HG03045 (cell line): Measurements from ENCODE around the gene PNMA8A.

Source experiments
- ATAC-seq: cut with Tn5 transposase; IDR thresholded peaks from one replicate; pipeline ENCODE4 v1.9.1; 2021; ENCODE audit warnings: mild to moderate bottlenecking, moderate library complexity; ENCODE audit not compliant: unreplicated experiment

PNMA8A gene

DNA sequence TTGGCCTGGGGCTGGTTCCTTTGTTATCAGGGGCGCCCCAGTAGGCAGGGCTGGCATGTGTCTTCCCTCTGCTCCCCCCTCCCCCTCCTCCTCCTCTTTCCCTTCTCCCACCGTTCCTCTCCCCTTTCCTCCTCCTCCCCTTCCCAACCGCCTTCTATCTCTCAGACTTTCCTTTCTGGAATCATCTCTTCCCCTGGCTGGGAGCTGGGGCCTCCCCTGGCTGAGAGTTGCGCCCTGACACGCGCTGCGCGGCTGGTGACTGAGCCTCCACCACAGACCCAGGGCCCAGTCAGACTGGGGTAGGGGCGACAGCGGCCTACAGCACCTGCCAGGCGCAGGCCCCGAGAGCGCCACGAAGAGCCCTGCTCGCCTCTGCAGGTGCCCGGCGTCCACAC, 21.5 kb upstream of the PNMA8A start:
- ATAC-seq, result no peak

DNA sequence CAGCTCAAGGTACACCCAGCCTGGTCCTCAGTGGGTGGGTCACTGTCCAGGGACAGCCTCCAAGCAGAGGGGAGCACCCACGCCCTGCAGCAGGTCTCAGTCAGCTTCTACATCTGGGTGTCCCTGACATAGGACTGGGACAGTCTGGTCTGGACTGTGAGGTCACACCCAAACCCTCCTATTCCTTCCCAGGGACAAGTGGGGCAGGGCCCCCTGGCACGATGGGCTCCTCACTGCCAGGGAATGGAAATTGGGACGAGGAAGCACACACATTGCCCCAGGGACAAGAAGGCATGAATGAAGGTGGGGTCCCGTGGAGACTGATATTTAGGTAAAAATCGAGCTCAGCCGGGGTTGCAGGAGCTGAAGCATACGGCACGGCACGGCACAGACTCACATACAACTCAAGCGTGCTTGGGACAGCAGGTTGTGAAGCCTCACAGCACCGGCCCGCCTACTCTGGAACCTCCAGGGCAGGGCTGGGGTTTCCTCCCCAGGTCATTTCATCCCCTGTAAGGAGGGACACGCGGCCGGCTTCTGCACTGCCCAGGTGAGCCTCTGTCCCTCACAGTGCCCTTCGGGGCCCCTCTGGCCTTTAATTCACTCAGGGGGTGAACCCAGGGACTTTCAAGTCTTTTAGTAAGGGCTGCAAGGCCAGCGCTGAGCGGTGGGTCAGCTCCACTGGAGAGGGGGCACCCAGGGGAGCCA, 20.8 kb upstream of the PNMA8A start:
- ATAC-seq, result no peak

GRCh38 chr19:46490774-46491173, 19.4 kb upstream of the PNMA8A start:
- no peak for ATAC-seq

- ATAC-seq, result no peak
These were observed 18.3 kb upstream of the PNMA8A start for GRCh38 chr19:46489445-46490272.

DNA sequence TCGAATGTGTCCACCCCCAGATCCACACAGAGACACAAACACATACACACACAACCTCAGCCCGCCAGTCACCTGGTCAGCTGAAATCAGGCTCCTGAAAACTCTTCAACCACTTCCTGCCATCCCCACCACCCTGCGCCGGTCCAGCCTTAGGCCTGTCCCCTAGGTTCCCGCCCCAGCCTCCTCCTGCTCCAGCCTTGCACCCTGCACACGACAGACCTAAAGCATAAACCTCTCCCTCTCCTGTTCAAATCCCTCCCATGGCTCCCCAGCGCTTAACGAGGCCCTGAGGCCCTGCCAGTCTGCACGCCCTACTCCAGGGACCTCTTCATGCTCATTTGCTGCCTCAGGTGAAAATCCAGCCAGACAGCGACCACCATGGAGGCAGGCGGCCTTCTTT, 17.2 kb upstream of the PNMA8A start:
- ATAC-seq, result no peak

DNA sequence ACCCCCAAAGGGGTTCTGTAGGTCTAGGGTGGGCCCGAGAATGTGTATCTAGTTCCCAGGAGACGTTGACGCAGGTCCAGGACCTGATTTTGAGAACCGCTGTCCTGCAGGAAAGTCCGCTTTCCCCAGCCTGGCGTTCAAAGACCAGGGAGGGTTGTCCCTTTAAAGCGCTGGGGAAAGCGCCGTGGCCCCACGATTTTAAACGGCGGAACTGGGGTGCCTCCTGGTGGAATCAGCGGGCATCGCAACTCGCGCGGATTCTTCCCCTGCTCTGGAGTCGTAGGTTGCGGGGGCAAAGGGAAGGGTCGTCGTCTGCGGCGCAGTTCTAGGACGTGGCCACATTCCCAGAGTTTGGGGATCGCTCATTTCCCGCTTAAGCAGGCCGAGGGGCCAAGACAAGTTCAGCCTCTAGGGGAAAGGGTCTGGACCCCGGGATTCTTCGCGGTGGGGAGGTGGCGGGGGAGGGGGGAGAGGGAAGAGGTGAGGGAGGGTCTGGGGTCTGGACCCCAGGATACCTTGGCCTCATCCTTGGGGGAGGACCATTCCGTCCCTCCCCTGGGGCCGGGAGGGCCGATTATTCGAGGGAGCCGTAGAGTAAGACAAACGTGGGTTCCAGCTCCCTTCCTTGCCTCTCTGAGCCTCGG, 16.6 kb upstream of the PNMA8A start:
- no peak for ATAC-seq

GRCh38 chr19:46487178-46487801, 15.9 kb upstream of the PNMA8A start:
- ATAC-seq, result no peak

- ATAC-seq, result no peak
These were observed 15.0 kb upstream of the PNMA8A start for GRCh38 chr19:46486358-46486757.

DNA sequence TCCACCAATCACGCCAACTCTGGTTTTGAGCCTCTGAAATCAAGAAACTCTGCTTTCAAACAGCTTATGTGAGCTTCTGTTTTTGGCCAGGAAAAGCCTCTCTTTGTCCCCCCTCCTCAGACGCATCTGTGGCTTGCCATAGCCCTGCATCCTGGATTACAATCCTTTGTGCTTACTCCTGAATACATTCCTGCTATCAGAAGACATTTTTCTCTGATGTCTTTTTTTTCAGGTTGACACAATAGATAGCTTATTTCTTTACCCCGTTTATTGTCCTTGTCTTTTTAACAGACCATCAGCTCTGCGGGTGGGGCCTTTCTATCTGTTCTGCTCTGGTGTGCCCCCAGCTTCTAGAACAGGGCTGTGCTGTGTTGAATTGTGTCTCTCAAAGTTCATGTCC, 13.3 kb upstream of the PNMA8A start:
- no peak for ATAC-seq

- ATAC-seq, result no peak
These were observed 11.3 kb upstream of the PNMA8A start for GRCh38 chr19:46482631-46483030.

- ATAC-seq, result no peak
These were observed 10.6 kb upstream of the PNMA8A start for GRCh38 chr19:46481947-46482346.

DNA sequence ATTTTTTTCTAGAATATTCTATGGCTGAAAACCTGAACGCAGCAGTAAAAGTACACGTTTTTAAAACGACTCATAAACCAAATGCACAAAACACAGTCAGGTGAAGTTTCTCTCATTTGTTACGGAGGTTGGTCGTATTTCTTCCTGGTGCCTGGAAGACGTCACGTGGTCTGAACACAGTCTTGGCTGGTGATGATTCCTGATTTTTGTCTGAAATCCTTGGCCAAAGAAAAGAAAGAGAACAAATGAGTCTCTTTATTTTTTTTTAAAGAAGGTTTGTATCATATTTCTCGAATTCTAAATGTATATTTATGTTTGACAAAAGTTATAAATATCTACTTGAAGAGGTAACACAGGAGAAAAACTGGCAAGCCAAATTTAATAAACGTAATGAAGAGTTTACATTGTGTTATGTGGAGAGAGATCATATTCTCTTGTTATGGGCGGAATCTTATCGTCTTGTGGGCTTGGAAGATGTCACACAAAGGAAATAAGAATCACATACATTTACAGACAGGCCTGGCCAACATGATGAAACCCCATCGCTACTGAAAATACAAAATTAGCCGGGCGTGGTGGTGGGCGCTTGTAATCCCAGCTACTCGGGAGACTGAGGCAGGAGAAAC, 10.0 kb upstream of the PNMA8A start:
- ATAC-seq, result no peak

- no peak for ATAC-seq
These were observed 9.1 kb upstream of the PNMA8A start for GRCh38 chr19:46480415-46480814.

- no peak for ATAC-seq
These were observed 7.1 kb upstream of the PNMA8A start for GRCh38 chr19:46478356-46478986.

- ATAC-seq, result no peak
These were observed 4.6 kb upstream of the PNMA8A start for GRCh38 chr19:46475986-46476385.

- ATAC-seq, result no peak
These were observed 2.8 kb upstream of the PNMA8A start for GRCh38 chr19:46474211-46474610.

GRCh38 chr19:46472592-46472991, 1.2 kb upstream of the PNMA8A start:
- ATAC-seq, result no peak

- ATAC-seq, result no peak
These were observed 614 bp upstream of the PNMA8A start for GRCh38 chr19:46471811-46472543.

GRCh38 chr19:46470376-46470775, 987 bp downstream of the PNMA8A start:
- no peak for ATAC-seq
